Measurements from ENCODE around the gene OPRL1. TPM values are rescaled to one million over a fixed set of nuclear protein-coding genes. Genes with fewer than 3 reads are reported as not detected.
A peak's percentile ranks its signal among the peaks of the same experiment; 100 is the strongest.

The OPRL1 gene
- total and polyA plus RNA-seq, 2 donors (not counting 1 experiment from before 2014, with no cell fraction given), result 3.5 to 6.2 TPM

DNA sequence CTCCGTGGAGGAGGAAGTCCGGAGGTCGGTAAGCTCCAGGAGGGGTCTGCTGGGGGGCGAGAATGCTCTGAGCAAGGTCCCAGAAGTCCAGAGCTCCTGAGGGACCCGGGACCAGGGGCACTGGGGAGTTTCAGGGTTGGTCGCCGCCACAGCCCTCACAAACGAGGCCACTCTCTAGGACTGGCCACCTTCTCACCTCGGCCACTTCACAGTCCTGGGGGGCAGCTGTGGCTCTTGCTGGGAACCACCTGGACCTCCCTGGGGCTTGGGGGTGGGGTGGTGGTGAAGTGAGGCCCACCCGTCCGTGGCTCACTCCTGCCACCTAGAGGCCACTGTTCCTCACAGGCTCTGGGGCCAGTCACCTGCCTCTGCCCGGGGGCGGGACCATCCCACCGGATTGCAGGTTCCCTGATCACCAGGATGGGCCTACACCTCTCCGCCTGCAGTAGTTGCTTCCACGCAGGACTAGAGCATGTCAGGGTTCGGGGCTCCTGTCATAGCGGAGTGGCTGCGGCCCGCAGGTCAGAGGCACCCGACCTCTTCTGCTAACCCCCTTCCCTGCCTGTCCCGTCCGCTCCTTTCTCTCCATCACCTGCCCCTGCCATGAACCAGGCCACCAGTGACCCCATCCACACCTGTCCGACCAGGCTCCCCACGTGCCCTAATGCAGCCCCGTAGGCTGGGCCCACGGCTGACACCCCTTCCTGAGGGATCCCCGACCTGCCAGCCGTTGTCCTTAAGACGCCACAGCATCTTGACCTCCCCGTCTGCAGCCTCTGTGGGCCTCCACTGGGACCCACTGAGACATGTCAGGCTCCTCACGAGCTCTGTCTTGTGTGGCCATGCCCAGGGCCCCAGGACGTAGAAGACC, 22.0 kb upstream of the OPRL1 start:
- H3K36me3 ChIP-seq (replicated peaks in 1 of 2; ENCODE audit: control extremely low read depth in 1 of 2, control insufficient read depth in 1 of 2, extremely low read depth in 1 of 2, insufficient read depth in 2 of 2, low read length in 1 of 2), result no peaks in the 10 kb centered on the region
- peaks cover 0 to 8% (median 0%) of the 10 kb centered on the region in 3 donors for H3K9me3 ChIP-seq (ENCODE audit: control extremely low read depth in 1 of 3, control insufficient read depth in 2 of 3, insufficient read depth in 1 of 3, low read length in 2 of 3)
- peak overlapping the region; percentile 27 for H2AFZ ChIP-seq (ENCODE audit: insufficient read depth, low read depth, low read length, poor library complexity, severe bottlenecking)
- peak overlapping the region; percentile 39 for H3K4me3 Mint-ChIP-seq
- DNase-seq (peak; percentile 80), ATAC-seq (ENCODE audit: low read depth) (peak; percentile 75)
- TF ChIP-seq CTCF (IDR thresholded peaks at IDR 0.05) (peak; percentile 83), EZH2 (IDR thresholded peaks at IDR 0.05; ENCODE audit: borderline replicate concordance, insufficient read depth, low read depth, low read length, poor library complexity, severe bottlenecking) (no peak)
- POLR2A ChIA-PET, result no interaction called here
- no peak overlapping the region for H3K9ac ChIP-seq (ENCODE audit: low read length)
- peaks cover 20% of the 10 kb centered on the region for H3K27me3 Mint-ChIP-seq
- no peaks in the 10 kb centered on the region for H3K79me2 ChIP-seq (ENCODE audit: control insufficient read depth, insufficient read depth, low read length)
- H3K4me1 Mint-ChIP-seq, result peaks cover 16% of the 10 kb centered on the region
- WGBS (ENCODE audit: insufficient coverage), result 39% methylated on average over 30 of the region's 33 CpGs
- H3K4me1 ChIP-seq (ENCODE audit: control insufficient read depth in 2 of 2, insufficient read depth in 2 of 2, low read length in 2 of 2), result peaks cover 16 to 27% of the 10 kb centered on the region in 2 donors
- H3K4me2 ChIP-seq (replicated peaks; ENCODE audit: low read depth, low read length, poor library complexity, severe bottlenecking), result peak overlapping the region; percentile 36
- H3K27ac Mint-ChIP-seq, result peak overlapping the region; percentile 56
- H3K27ac ChIP-seq (ENCODE audit: low read length in 2 of 2), result no peak overlapping the region
- CTCF ChIA-PET, result interaction anchor here (0.6 to 3.2 kb wide), 16 partner anchors 8 to 561 kb away, joined by 3 to 22 read pairs (median 4); partner anchors contain the start of genes LKAAEAR1, PRPF6, SAMD10 and UCKL1
- intact Hi-C loops (cut with micrococcal nuclease), result loop anchor here (1.0 kb wide), 1 partner anchor 20 kb away; no protein-coding TSS in a partner anchor
- H3K4me3 ChIP-seq (ENCODE audit: control extremely low read depth in 1 of 5, extremely low read depth in 1 of 5, insufficient read depth in 1 of 5, low read depth in 2 of 5, low read length in 4 of 5), result no peak overlapping the region
- H4K20me1 ChIP-seq (ENCODE audit: control insufficient read depth, insufficient read depth, low read length, poor library complexity, severe bottlenecking), result no peaks in the 10 kb centered on the region
- no peaks in the 10 kb centered on the region for H3K9me3 Mint-ChIP-seq (ENCODE audit: insufficient read depth)
- peaks cover 0 to 34% (median 11%) of the 10 kb centered on the region in 4 experiments for H3K27me3 ChIP-seq (replicated peaks in 1 of 4; ENCODE audit: control extremely low read depth in 1 of 4, control insufficient read depth in 3 of 4, insufficient read depth in 4 of 4, low read length in 3 of 4)

Data from B cell (primary cell).